ENCODE data around the gene PNMA8B.

The PNMA8B gene

GRCh38 chr19:46486358-46486757, 9.3 kb downstream of the PNMA8B start:
- no peak for DNase-seq (ENCODE audit: low read depth)

- no peak for DNase-seq (ENCODE audit: low read depth)
Measured at GRCh38 chr19:46484656-46485055, 11.0 kb downstream of the PNMA8B start.

- no peak for DNase-seq (ENCODE audit: low read depth)
Measured at GRCh38 chr19:46482631-46483030, 13.0 kb downstream of the PNMA8B start.

GRCh38 chr19:46481947-46482346, 13.7 kb downstream of the PNMA8B start:
- DNase-seq (ENCODE audit: low read depth) = no peak

GRCh38 chr19:46481223-46481848, 14.3 kb downstream of the PNMA8B start:
- no peak for DNase-seq (ENCODE audit: low read depth)

GRCh38 chr19:46480415-46480814, 15.3 kb downstream of the PNMA8B start:
- no peak for DNase-seq (ENCODE audit: low read depth)

- no peak for DNase-seq (ENCODE audit: low read depth)
Measured at GRCh38 chr19:46478356-46478986, 17.2 kb downstream of the PNMA8B start.

- no peak for DNase-seq (ENCODE audit: low read depth)
Measured at GRCh38 chr19:46475986-46476385, 19.7 kb downstream of the PNMA8B start.

- no peak for DNase-seq (ENCODE audit: low read depth)
Measured at GRCh38 chr19:46474211-46474610, 21.5 kb downstream of the PNMA8B start.

- no peak for DNase-seq (ENCODE audit: low read depth)
Measured at GRCh38 chr19:46472592-46472991, 23.1 kb downstream of the PNMA8B start.

GRCh38 chr19:46471811-46472543, 23.7 kb downstream of the PNMA8B start:
- DNase-seq (ENCODE audit: low read depth) = no peak

- no peak for DNase-seq (ENCODE audit: low read depth)
Measured at GRCh38 chr19:46471116-46471733, 24.4 kb downstream of the PNMA8B start, which contains the start of gene PNMA8A. Gene PNMA8A, minus strand, starts transcription at chr19:46471563. Its CDS starts 528 bp downstream, at chr19:46471035.

- DNase-seq (ENCODE audit: low read depth) = no peak
Measured at GRCh38 chr19:46470376-46470775, 25.3 kb downstream of the PNMA8B start.

GRCh38 chr19:46469541-46470185, 26.0 kb downstream of the PNMA8B start:
- no peak for DNase-seq (ENCODE audit: low read depth)

GRCh38 chr19:46466536-46467196, 29.0 kb downstream of the PNMA8B start:
- DNase-seq (ENCODE audit: low read depth) = no peak

- DNase-seq (ENCODE audit: low read depth) = no peak
Measured at GRCh38 chr19:46463516-46463915, 32.2 kb downstream of the PNMA8B start.

- no peak for DNase-seq (ENCODE audit: low read depth)
Measured at GRCh38 chr19:46461537-46461936, 34.1 kb downstream of the PNMA8B start.

- DNase-seq (ENCODE audit: low read depth) = no peak
Measured at GRCh38 chr19:46460981-46461380, 34.7 kb downstream of the PNMA8B start.

- no peak for DNase-seq (ENCODE audit: low read depth)
Measured at GRCh38 chr19:46460055-46460454, 35.6 kb downstream of the PNMA8B start.

GRCh38 chr19:46456930-46457329, 38.7 kb downstream of the PNMA8B start:
- DNase-seq (ENCODE audit: low read depth) = no peak

- DNase-seq (ENCODE audit: low read depth) = no peak
Measured at GRCh38 chr19:46454244-46454643, 41.4 kb downstream of the PNMA8B start.

GRCh38 chr19:46453661-46454060, 42.0 kb downstream of the PNMA8B start:
- no peak for DNase-seq (ENCODE audit: low read depth)
